Endodermal cell (in vitro differentiated cells): ENCODE measurements around the gene FAM156B. TPM values are rescaled to one million over a fixed set of nuclear protein-coding genes. Genes with fewer than 3 reads are reported as not detected.
"Not testable (repeated sequence)": the region's sequence is repeated elsewhere in the genome, so short reads cannot be mapped to it uniquely, and the experiment has no call there.

Source experiments
- DNase-seq: peaks from one replicate; pipeline ENCODE4 v3.0.0-alpha.2; 2017
- H3K27ac ChIP-seq: 2 replicates; pipeline ENCODE4 v1.5.1; 2013; ENCODE audit warnings: mild to moderate bottlenecking, low read depth, low read length, moderate library complexity
- H3K27me3 ChIP-seq: 2 replicates; pipeline ENCODE4 v1.6.1; 2013; ENCODE audit warnings: mild to moderate bottlenecking, low read length, moderate library complexity; ENCODE audit not compliant: insufficient read depth, control insufficient read depth, poor library complexity, severe bottlenecking
- H3K36me3 ChIP-seq: 2 replicates; pipeline ENCODE4 v1.7.0; 2013; ENCODE audit warnings: mild to moderate bottlenecking, low read length, moderate library complexity; ENCODE audit not compliant: control insufficient read depth, insufficient read depth
- H3K4me1 ChIP-seq: one replicate; pipeline ENCODE4 v1.7.0; 2013; ENCODE audit warnings: low read length; ENCODE audit not compliant: control insufficient read depth, insufficient read depth
- H3K4me3 ChIP-seq: 2 replicates; pipeline ENCODE4 v1.5.1; 2013; ENCODE audit warnings: mild to moderate bottlenecking, low read length, moderate library complexity
- H3K9ac ChIP-seq: 2 replicates; pipeline ENCODE4 v1.6.1; 2013; ENCODE audit warnings: mild to moderate bottlenecking, low read length, moderate library complexity; ENCODE audit not compliant: poor library complexity, severe bottlenecking; ENCODE audit errors: extremely low read depth
- H3K9me3 ChIP-seq: 2 replicates; pipeline ENCODE4 v1.6.1; 2013; ENCODE audit warnings: mild to moderate bottlenecking, low read length, moderate library complexity; ENCODE audit not compliant: control insufficient read depth
- H3K27ac Mint-ChIP-seq: 2 replicates; pipeline ENCODE4 v1.8.0; 2020; ENCODE audit warnings: mixed read lengths
- H3K27me3 Mint-ChIP-seq: 2 replicates; pipeline ENCODE4 v1.8.0; 2021; ENCODE audit warnings: mild to moderate bottlenecking, mixed read lengths; ENCODE audit not compliant: insufficient read depth
- H3K36me3 Mint-ChIP-seq: 2 replicates; pipeline ENCODE4 v1.8.0; 2020; ENCODE audit warnings: low read depth, mixed read lengths
- H3K4me1 Mint-ChIP-seq: 2 replicates; pipeline ENCODE4 v1.8.0; 2020; ENCODE audit warnings: mixed read lengths
- H3K4me3 Mint-ChIP-seq: 2 replicates; pipeline ENCODE4 v1.8.0; 2020; ENCODE audit warnings: mild to moderate bottlenecking, moderate library complexity, mixed read lengths
- H3K9me3 Mint-ChIP-seq: 2 replicates; pipeline ENCODE4 v1.8.0; 2020; ENCODE audit warnings: mild to moderate bottlenecking, mixed read lengths
- WGBS, 2 experiments: methylation state at CpG; one replicate each; pipeline versions ENCODE4 v1.1.5 to v1.1.7; 2013; ENCODE audit warnings: missing lambda C conversion rate in 2 of 2, mixed read lengths in 1 of 2; ENCODE audit not compliant: insufficient coverage in 1 of 2, insufficient read length in 1 of 2; 5-methylcytosine and 5-hydroxymethylcytosine counted together
- total RNA-seq, 2 donors: library from RNA; stranded (reverse); fragmentation: NEBNext Ultra II Directional in 1 of 2; extraction: Animal tissue kit (Norgen Biotek cat#: 25700) in 1 of 2; gene quantifications; 2 replicates in 1 of 2; 3 replicates in 1 of 2; pipeline ENCODE4 v1.2.1, GENCODE V29; 2021

The FAM156B gene
- total RNA-seq, 2 donors from 2014 or later: 10.9 to 12.8 TPM

DNA sequence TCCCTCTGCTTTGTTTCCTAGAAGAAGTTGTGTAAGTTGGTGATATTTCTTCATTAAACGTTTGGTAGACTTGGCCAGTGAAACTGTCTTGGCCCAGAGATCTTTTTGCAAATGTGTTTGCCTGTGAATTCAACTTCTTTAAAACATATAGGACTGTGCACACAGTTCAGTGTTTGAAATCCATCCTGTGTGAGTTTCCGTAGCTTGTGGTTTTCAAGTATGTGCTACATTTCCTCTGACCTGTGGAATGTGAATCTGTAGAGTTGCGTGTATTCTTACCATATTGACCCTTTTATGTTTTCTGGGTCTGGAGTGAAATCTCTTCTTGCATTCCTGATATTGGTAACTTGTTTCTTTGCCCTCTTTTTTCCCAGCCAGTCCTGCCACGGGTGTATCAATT lies 8.9 kb downstream of the FAM156B start:
- H3K4me1 Mint-ChIP-seq, H3K27ac ChIP-seq, H3K9me3 ChIP-seq, H3K36me3 Mint-ChIP-seq, H3K27me3 Mint-ChIP-seq, H3K27me3 ChIP-seq, H3K4me3 ChIP-seq, H3K9ac ChIP-seq, H3K4me3 Mint-ChIP-seq, H3K27ac Mint-ChIP-seq, H3K9me3 Mint-ChIP-seq, H3K36me3 ChIP-seq, DNase-seq, H3K4me1 ChIP-seq: not testable (repeated sequence)
- no CpG with 5 or more reads among the region's 4 CpGs for WGBS, 2 experiments

DNA sequence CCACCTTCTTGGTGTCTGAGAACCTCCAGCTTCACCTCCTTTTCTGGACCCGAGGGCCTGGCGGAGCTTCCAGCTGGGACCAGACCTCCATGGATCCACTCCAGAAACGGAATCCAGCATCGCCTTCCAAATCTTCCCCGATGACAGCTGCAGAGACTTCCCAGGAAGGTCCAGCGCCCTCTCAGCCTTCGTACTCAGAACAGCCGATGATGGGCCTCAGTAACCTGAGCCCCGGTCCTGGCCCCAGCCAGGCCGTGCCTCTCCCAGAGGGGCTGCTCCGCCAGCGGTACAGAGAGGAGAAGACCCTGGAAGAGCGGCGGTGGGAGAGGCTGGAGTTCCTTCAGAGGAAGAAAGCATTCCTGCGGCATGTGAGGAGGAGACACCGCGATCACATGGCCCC lies 10.0 kb downstream of the FAM156B start:
- H3K36me3 ChIP-seq, H3K36me3 Mint-ChIP-seq, H3K27ac ChIP-seq, H3K4me3 Mint-ChIP-seq, H3K9me3 Mint-ChIP-seq, H3K27me3 Mint-ChIP-seq, H3K4me1 ChIP-seq, H3K27ac Mint-ChIP-seq, H3K27me3 ChIP-seq, H3K4me3 ChIP-seq, H3K4me1 Mint-ChIP-seq, H3K9ac ChIP-seq, DNase-seq, H3K9me3 ChIP-seq: not testable (repeated sequence)
- WGBS, 2 experiments: no CpG with 5 or more reads among the region's 17 CpGs

DNA sequence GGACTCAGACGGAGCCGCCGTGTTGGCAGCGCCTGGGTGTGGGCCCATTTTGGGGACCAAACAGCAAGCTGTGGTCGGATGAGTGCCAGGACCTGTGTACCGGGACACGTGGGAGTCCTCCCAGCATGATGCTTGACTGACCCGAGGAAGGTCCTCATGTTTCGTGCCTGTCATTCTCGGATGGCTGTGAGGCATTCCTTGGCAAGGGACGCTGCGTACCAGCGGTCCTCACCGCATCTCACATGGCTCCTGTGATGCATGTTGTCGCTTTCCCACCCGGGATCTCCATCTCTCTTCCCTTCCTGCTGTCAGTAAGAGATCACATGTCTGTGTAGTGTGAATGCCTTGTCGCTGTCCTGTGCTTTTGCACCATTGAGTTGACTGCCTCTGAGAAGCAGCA lies 10.8 kb downstream of the FAM156B start:
- not testable (repeated sequence) for H3K27me3 Mint-ChIP-seq, H3K4me3 ChIP-seq, DNase-seq, H3K36me3 Mint-ChIP-seq, H3K4me1 Mint-ChIP-seq, H3K4me1 ChIP-seq, H3K36me3 ChIP-seq, H3K27me3 ChIP-seq, H3K27ac Mint-ChIP-seq, H3K9me3 Mint-ChIP-seq, H3K4me3 Mint-ChIP-seq, H3K9me3 ChIP-seq, H3K27ac ChIP-seq, H3K9ac ChIP-seq
- no CpG with 5 or more reads among the region's 17 CpGs for WGBS, 2 experiments

DNA sequence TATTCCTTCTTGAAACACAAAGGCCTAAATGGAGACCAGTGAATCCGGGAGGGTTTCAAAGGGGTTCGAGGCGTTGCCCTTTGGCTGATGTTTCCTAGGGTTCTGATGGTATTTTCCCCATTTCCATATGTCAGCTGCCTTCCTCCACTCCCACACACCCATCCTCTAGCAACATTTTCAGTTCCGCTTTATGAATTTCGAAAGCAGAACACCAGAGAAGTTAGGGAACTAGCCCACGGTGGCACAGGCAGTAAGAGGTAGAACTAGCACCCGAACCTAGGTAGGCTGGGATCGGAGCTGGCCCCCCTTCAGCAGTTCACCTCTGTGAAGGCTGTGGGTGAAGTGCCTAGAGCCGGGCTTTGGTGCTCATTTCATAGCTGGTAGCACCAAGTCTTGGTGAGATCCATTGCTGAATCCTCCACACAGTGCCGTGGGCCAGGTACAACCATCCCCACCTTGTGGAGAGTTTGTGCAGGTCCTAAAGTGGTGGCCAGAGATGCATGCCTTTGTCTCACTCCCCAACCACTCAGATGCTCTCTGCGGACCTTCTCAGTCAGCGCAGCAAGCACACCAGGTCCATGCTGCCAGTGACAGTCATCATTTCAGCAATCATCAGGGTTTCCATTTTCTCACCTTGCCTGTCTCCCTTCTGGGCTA lies 12.3 kb downstream of the FAM156B start:
- H3K4me3 ChIP-seq, H3K27me3 Mint-ChIP-seq, H3K4me1 Mint-ChIP-seq, H3K36me3 Mint-ChIP-seq, H3K27ac ChIP-seq, H3K9me3 ChIP-seq, H3K4me1 ChIP-seq, H3K9me3 Mint-ChIP-seq, DNase-seq, H3K9ac ChIP-seq, H3K36me3 ChIP-seq, H3K27ac Mint-ChIP-seq, H3K27me3 ChIP-seq, H3K4me3 Mint-ChIP-seq: not testable (repeated sequence)
- WGBS, 2 experiments: no CpG with 5 or more reads among the region's 12 CpGs

DNA sequence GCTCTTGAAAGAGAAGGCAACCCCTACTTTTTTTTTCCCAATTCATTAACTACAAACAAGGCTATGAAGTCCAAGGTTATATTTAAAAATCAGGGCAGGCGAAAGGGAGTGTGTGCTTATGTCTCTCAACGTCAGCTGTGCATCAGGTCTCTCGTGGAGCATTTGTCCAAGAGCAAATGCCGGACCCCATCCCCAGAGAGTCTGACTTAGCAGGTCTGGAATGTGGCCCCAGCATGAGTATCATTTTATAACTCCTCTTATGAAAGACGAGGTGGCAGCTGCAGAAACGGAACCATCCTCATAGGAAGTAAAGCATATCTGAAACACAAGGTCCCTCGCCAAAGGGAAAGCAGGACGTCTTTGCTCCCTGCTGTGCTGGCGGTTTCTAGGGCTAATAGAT lies 16.6 kb downstream of the FAM156B start:
- not testable (repeated sequence) for H3K27me3 ChIP-seq, H3K27me3 Mint-ChIP-seq

DNA sequence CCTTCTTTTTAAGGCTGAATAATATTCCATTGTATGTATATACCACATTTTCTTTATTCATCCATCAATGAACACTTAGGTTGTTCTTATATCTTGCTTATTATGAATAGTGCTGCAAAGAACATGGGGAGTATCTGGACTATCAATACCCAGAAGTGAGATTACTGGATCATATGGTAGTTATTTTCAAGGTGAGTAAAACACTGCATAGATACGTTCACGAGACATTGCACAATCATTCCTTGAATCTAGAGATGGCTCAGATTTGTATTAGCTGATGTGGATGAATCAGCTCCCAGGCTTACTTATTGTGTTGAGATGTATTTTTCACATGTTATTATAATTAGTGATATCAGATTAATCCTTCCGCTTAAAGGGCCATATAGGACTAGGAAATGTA lies 17.6 kb downstream of the FAM156B start:
- H3K36me3 Mint-ChIP-seq, H3K27ac Mint-ChIP-seq, H3K4me3 Mint-ChIP-seq: not testable (repeated sequence)

More for the DNA sequence above, 16.6 kb downstream of the FAM156B start:
- H3K27ac ChIP-seq, H3K36me3 Mint-ChIP-seq, H3K4me1 Mint-ChIP-seq, DNase-seq, H3K4me1 ChIP-seq, H3K9me3 ChIP-seq, H3K4me3 Mint-ChIP-seq, H3K9ac ChIP-seq, H3K9me3 Mint-ChIP-seq, H3K27ac Mint-ChIP-seq, H3K4me3 ChIP-seq, H3K36me3 ChIP-seq: not testable (repeated sequence)
- no CpG with 5 or more reads among the region's 9 CpGs for WGBS, 2 experiments

More for the DNA sequence above, 17.6 kb downstream of the FAM156B start:
- H3K9ac ChIP-seq, H3K27me3 Mint-ChIP-seq, H3K4me3 ChIP-seq, H3K4me1 Mint-ChIP-seq, H3K9me3 Mint-ChIP-seq, DNase-seq, H3K27ac ChIP-seq, H3K36me3 ChIP-seq, H3K27me3 ChIP-seq, H3K9me3 ChIP-seq, H3K4me1 ChIP-seq: not testable (repeated sequence)
- no CpG with 5 or more reads among the region's 3 CpGs for WGBS, 2 experiments
